Astrocyte of the spinal cord (primary cell): ENCODE measurements around the gene IGSF9B.

ENCODE experiments used
- DNase-seq: peaks from one replicate; pipeline ENCODE4 v3.0.0; 2011; ENCODE audit warnings: low read depth, low spot score
- H3K4me3 ChIP-seq: 2 replicates; pipeline ENCODE4 v1.5.1; 2011; ENCODE audit warnings: low read depth, mild to moderate bottlenecking, low read length, moderate library complexity
- in situ Hi-C: cut with HindIII; loops from 2 replicates; pipeline ENCODE4 v1.10.0; 2017; ENCODE audit warnings: low sequenced_read_pairs
- TF ChIP-seq, protein P1 (sequence below): IDR thresholded peaks from 2 replicates; pipeline ENCODE4 v1.5.1; 2012; ENCODE audit warnings: low read depth, mild to moderate bottlenecking, low read length, inconsistent platforms

The IGSF9B gene

DNA sequence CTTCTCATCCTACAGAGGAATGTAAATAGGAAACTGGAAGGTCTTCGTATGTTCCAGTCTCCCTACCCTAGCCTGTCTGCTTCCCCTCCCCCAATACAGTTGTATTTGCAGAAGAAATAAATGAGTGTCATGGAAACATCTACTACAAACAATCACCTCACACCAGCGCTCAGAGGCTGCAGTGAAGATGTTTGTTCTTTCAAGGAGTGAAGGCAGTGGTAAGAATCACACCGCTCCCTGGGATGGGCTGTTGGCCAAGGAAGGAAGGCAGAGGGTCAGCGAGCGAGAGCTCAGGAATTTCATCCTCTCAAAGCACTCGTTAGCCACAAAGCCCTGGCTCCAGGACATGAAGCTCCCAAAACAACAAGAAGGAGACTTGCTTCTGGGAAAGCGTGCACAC is 1.1 kb upstream of the IGSF9B start:
- DNase-seq, result peak; percentile 9
- no peak overlapping the region for H3K4me3 ChIP-seq
- in situ Hi-C loops, result no loop called here
- TF ChIP-seq, protein P1, sequence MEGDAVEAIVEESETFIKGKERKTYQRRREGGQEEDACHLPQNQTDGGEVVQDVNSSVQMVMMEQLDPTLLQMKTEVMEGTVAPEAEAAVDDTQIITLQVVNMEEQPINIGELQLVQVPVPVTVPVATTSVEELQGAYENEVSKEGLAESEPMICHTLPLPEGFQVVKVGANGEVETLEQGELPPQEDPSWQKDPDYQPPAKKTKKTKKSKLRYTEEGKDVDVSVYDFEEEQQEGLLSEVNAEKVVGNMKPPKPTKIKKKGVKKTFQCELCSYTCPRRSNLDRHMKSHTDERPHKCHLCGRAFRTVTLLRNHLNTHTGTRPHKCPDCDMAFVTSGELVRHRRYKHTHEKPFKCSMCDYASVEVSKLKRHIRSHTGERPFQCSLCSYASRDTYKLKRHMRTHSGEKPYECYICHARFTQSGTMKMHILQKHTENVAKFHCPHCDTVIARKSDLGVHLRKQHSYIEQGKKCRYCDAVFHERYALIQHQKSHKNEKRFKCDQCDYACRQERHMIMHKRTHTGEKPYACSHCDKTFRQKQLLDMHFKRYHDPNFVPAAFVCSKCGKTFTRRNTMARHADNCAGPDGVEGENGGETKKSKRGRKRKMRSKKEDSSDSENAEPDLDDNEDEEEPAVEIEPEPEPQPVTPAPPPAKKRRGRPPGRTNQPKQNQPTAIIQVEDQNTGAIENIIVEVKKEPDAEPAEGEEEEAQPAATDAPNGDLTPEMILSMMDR, result no peak

DNA sequence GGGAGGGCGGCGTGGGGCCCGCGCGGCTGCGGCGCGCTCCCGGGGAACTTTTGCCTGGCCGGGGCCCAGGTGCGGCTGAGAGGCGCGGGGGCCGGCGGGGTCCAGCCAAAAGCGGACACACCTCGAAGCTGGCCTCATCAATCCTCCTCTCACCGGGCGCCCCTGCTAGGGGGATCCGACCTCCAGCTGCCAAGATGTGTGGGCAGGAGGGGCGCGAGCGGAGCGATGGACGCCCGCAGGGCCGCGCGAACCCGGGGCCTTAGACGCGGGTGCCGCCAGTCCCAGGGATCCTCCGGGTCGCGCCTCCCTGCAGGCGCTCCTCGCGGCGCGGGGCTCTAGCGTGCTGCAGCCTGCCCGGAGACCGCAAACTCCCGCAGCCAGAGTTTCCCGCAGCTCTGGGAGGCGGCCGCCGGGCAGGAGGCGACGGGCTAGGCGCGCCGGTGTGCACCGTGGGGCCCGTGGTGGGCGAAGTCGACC is 785 bp downstream of the IGSF9B start:
- H3K4me3 ChIP-seq, result no peak overlapping the region
- no peak for DNase-seq
- TF ChIP-seq, protein P1, result no peak
- in situ Hi-C loops, result no loop called here

DNA sequence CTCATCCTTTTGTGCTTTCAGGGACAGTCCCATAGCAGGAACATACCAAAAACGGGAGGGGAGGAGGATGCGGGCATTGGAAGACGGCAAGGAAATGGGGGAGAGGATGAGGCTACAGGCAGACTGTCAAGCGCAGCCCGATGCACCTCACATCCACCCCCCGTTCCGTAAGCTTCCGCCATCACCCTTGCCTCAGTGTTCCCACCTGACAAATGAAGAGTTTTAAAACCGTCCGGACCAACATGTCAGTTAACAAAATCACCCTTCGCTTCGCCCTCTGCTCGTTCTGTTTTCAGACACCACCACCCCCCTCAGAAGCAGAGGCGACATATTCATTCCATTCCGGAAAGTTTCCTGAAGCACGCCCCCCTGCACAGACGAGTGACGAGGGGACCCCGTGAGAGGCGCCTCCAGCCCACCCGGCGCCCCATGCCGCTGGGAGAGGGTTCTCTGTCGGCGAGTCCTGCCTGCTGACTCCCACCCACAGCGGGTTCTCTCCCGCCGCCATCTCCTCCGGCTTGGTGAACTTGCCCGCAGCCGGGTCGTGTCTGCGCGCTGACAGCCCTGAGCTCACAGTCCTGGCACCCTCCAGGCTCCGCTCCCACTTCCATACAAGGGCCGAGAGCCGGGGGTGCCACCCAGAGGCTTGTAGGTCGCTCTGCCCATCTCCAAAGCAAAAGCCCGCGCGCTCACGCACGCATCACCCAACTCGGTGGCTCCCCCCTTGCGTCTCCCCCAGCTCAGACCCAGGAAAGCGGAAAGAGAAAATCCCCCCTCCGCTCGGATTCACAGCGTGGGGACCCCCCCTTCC is 1.5 kb downstream of the IGSF9B start:
- no peak overlapping the region for H3K4me3 ChIP-seq
- in situ Hi-C loops, result no loop called here
- DNase-seq, result no peak
- TF ChIP-seq, protein P1, result no peak

DNA sequence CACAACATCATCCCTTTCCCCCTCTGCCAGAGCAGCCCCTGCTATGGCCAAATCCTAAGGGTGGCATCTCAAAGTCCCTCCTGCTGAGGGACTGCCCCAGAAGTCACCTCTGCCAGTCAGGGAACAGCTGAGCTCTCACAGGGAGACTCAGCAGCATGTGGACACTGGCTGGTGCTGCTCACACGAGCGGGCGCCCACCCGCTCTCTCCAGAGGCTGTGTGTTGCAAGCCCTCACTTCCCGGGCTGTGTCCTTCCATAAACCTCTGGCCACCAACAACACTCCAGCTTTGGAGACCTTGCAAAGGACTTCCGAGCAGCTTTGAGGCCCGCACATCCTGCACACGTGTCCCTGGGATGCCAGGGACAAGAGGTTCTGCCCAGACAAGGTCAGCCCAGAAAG is 2.8 kb downstream of the IGSF9B start:
- no peak overlapping the region for H3K4me3 ChIP-seq
- no peak for DNase-seq
- in situ Hi-C loops, result no loop called here
- TF ChIP-seq, protein P1, result no peak

DNA sequence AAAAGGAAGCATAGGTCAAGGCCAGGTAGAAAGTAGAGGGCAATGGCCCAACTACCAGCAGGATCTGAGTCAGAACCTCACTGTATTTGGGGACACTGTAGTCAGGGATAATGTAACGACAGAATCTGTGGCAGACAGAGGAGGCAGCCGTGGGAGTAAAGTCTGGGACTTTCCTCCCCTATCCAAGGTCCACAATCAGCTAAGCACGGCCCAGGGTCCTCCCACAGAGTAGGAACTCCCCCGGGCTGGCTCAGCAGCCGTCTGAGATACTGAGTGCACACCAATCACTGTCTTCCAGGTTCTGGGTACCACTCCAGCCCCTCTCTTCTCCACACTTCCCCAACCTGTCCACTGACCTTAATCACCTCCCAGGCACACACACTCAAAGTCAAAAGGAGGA is 3.2 kb downstream of the IGSF9B start:
- no peak for DNase-seq
- in situ Hi-C loops, result no loop called here
- H3K4me3 ChIP-seq, result no peak overlapping the region
- TF ChIP-seq, protein P1, result no peak

DNA sequence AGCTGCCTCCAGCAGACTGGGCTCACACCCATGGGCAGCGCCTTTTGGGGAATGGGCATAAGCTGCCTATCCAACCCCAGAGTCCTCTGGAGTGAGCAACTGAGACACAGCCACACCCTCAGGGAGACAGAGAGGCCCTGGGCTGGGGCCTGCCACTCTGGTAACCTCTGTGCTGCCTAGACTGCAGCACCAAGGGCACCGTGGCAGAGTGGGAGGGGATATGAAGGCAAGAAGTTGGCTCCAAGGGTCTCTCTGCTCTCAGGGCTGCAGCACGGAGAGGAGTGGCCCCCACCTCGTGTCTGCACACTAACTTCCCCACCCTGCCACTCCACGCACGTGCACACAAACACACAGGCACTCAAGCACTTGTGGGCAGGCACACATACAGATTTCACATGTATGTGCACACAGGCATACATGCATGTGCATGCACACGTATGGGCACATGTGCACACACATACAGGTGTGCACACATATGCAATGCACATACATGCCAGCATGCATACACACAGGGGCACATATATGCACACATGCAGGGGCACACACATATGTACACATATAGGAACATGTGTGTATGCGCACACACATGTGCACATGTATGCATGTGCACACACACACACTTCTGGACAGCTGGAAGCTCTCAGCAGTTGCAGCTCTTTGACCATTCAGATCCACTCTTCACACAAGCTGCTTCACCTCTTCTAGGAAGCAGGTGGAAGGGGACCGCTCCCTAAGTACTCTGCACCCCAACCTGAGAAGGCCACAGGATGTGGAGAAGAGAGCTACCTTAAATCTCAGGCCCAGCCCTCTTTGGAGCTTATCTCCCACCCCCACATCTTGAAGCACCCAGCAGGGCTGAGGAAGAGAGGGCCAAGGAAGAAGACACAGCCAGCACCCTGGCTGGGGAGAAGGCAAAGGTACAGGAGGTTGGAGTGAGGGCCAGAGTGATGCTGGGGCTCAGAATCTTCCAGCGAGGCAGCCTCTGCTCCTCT is 4.3 kb downstream of the IGSF9B start:
- no peak overlapping the region for H3K4me3 ChIP-seq
- TF ChIP-seq, protein P1, result no peak
- in situ Hi-C loops, result no loop called here
- DNase-seq, result no peak
